ENCODE data around the gene POPDC3. TPM values are rescaled to one million over a fixed set of nuclear protein-coding genes. Genes with fewer than 3 reads are reported as not detected.

POPDC3 gene
- total RNA-seq, 1 donor from 2014 or later: 8.2 TPM

- H3K4me1 Mint-ChIP-seq: peaks cover 4% of the 10 kb centered on the region
- Histone ChIP-seq H3K79me2 (ENCODE audit: low read depth) (no peaks in the 10 kb centered on the region), H3K4me3 (no peak overlapping the region), H3K4me2 (no peak overlapping the region), H3F3A (ENCODE audit: low read depth) (no peaks in the 10 kb centered on the region), H3K9ac (no peak overlapping the region), H3K27ac (no peak overlapping the region), H2AFZ (replicated peaks) (no peak overlapping the region), H3K36me3 (no peaks in the 10 kb centered on the region), H3K9me3 (ENCODE audit: low read depth) (no peaks in the 10 kb centered on the region), H3K27me3 (no peaks in the 10 kb centered on the region), H4K20me1 (ENCODE audit: low read depth) (no peaks in the 10 kb centered on the region), H3K4me1 (no peaks in the 10 kb centered on the region)
- H3K9me3 Mint-ChIP-seq: no peaks in the 10 kb centered on the region
- H3K36me3 Mint-ChIP-seq: no peaks in the 10 kb centered on the region
- H3K27me3 Mint-ChIP-seq (ENCODE audit: insufficient read depth, low read depth): no peaks in the 10 kb centered on the region
- DNase-seq (ENCODE audit: low spot score): no peak
- no peak overlapping the region for H3K27ac Mint-ChIP-seq
- TF ChIP-seq EZH2phosphoT487 (IDR thresholded peaks at IDR 0.05) (no peak), CTCF (IDR thresholded peaks at IDR 0.05) (no peak), EZH2 (IDR thresholded peaks at IDR 0.05) (no peak)
- H3K4me3 Mint-ChIP-seq: no peak overlapping the region
Observed at GRCh38 chr6:105214668-105215067, 34.9 kb upstream of the POPDC3 start.

DNA sequence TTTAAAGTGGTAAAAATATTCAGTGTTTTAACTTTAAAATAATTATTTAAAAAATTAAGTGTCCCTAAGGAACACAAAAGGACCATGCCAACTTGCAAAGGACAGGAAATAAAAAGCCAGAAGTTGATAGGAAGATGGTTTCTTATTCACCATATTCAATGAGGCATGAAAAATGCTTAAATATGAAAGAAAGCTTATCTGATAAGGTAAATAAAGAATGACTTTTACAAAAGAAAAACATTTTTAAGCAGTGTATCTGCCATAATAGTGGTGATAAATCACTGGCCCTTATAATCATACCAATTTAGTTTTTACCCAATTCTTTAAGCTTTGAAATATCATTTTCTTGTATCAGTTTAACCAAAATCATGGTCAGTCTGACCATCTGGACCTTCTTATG lies 33.5 kb upstream of the POPDC3 start:
- no peak overlapping the region for H3K4me2 ChIP-seq
- no peak for TF ChIP-seq CTCF (IDR thresholded peaks at IDR 0.05)
- no peak for TF ChIP-seq EZH2phosphoT487 (IDR thresholded peaks at IDR 0.05)
- TF ChIP-seq EZH2 (IDR thresholded peaks at IDR 0.05): no peak
- H3F3A ChIP-seq (ENCODE audit: low read depth): no peaks in the 10 kb centered on the region
- H3K4me1 ChIP-seq: no peaks in the 10 kb centered on the region
- no peaks in the 10 kb centered on the region for H3K79me2 ChIP-seq (ENCODE audit: low read depth)
- H3K36me3 ChIP-seq: no peaks in the 10 kb centered on the region
- H3K27me3 ChIP-seq: no peaks in the 10 kb centered on the region
- H3K4me3 Mint-ChIP-seq: no peak overlapping the region
- H3K9me3 Mint-ChIP-seq: no peaks in the 10 kb centered on the region
- no peaks in the 10 kb centered on the region for H3K9me3 ChIP-seq (ENCODE audit: low read depth)
- no peak overlapping the region for H3K27ac ChIP-seq
- no peak overlapping the region for H2AFZ ChIP-seq (replicated peaks)
- DNase-seq (ENCODE audit: low spot score): no peak
- H4K20me1 ChIP-seq (ENCODE audit: low read depth): no peaks in the 10 kb centered on the region
- no peaks in the 10 kb centered on the region for H3K36me3 Mint-ChIP-seq
- no peaks in the 10 kb centered on the region for H3K27me3 Mint-ChIP-seq (ENCODE audit: insufficient read depth, low read depth)
- peaks cover 5% of the 10 kb centered on the region for H3K4me1 Mint-ChIP-seq
- no peak overlapping the region for H3K4me3 ChIP-seq
- H3K9ac ChIP-seq: no peak overlapping the region
- no peak overlapping the region for H3K27ac Mint-ChIP-seq

DNA sequence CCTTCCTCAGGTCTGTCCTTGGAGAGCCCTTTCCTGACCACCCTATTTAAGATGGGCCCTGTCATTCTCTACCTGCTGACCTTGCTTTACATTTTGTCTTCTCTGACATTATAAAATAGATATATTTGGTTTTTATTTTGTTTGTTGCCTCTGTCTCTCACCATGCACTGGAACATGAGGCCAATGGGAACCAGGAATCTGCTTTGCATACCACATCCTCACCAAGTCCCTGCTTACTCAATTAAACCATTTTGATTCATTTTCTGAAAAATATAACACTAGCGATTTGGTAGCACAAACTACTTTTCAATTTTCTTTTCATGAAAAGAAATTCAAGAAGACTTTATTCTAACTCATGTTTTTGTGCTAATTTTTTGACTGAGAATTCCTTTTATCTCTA lies 32.8 kb upstream of the POPDC3 start:
- no peaks in the 10 kb centered on the region for H3K9me3 ChIP-seq (ENCODE audit: low read depth)
- Mint-ChIP-seq H3K27me3 (ENCODE audit: insufficient read depth, low read depth) (no peaks in the 10 kb centered on the region), H3K4me1 (peaks cover 5% of the 10 kb centered on the region), H3K27ac (no peak overlapping the region), H3K36me3 (no peaks in the 10 kb centered on the region), H3K9me3 (no peaks in the 10 kb centered on the region), H3K4me3 (no peak overlapping the region)
- H3K36me3 ChIP-seq: no peaks in the 10 kb centered on the region
- H3K4me1 ChIP-seq: no peaks in the 10 kb centered on the region
- H3F3A ChIP-seq (ENCODE audit: low read depth): no peaks in the 10 kb centered on the region
- H3K27ac ChIP-seq: no peak overlapping the region
- no peak overlapping the region for H2AFZ ChIP-seq (replicated peaks)
- DNase-seq (ENCODE audit: low spot score): no peak
- no peak overlapping the region for H3K9ac ChIP-seq
- H3K4me2 ChIP-seq: no peak overlapping the region
- H3K27me3 ChIP-seq: no peaks in the 10 kb centered on the region
- no peaks in the 10 kb centered on the region for H3K79me2 ChIP-seq (ENCODE audit: low read depth)
- H3K4me3 ChIP-seq: no peak overlapping the region
- no peaks in the 10 kb centered on the region for H4K20me1 ChIP-seq (ENCODE audit: low read depth)
- TF ChIP-seq CTCF (IDR thresholded peaks at IDR 0.05): no peak
- no peak for TF ChIP-seq EZH2phosphoT487 (IDR thresholded peaks at IDR 0.05)
- no peak for TF ChIP-seq EZH2 (IDR thresholded peaks at IDR 0.05)

Data from neural progenitor cell (in vitro differentiated cells).